HG03060 (cell line): ENCODE results near the gene RELN.

ENCODE experiments used
- ATAC-seq: cut with Tn5 transposase; IDR thresholded peaks from one replicate; pipeline ENCODE4 v1.9.1; 2021; ENCODE audit warnings: low read depth, moderate number of reproducible peaks; ENCODE audit not compliant: unreplicated experiment

The RELN gene

DNA sequence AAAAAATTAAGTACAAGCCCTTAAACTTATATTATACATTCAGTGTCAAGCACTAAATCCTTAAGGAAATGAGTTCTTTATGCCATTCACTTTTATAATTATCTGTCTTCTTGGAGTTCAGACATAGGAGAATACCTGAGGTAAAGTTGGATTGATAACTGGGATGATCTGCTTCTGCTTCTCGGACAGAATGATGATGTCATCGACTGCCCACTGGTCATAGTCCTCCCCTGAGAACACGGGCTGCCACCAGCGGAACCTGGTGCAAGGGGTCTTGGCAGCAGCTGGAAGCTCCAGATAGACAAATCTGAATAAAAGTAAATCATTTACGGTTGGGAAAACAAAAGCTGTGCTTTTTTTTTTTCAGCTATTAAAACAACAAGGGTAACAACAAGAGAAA is 395.3 kb downstream of the RELN start:
- no peak for ATAC-seq

- ATAC-seq, result no peak
These were observed 395.8 kb downstream of the RELN start for GRCh38 chr7:103593691-103594090.

GRCh38 chr7:103592844-103593243 is 396.6 kb downstream of the RELN start:
- ATAC-seq, result no peak

GRCh38 chr7:103592187-103592586 is 397.3 kb downstream of the RELN start:
- no peak for ATAC-seq

- no peak for ATAC-seq
These were observed 409.4 kb downstream of the RELN start for GRCh38 chr7:103580031-103580430.

DNA sequence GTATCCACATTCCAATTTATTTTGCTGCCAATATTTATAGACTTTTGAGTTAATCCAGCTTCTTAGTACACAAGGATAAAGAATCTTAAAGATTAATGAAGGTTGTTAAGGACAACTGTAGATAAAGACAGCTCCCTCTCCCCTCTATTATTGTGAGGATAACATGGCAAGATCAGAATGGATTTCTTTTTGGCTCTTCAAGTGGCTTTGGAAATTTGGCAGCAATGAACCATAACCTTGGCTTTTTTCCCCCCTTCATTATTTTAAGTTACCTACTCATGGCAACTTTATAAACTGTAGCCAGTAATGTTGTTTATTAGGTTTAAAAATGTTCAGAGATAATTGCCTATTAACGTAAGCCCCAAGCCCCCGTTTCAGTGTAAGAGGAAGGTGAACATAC is 412.4 kb downstream of the RELN start:
- ATAC-seq, result no peak

- no peak for ATAC-seq
These were observed 412.8 kb downstream of the RELN start for GRCh38 chr7:103576641-103577040.

- ATAC-seq, result no peak
These were observed 414.9 kb downstream of the RELN start for GRCh38 chr7:103574576-103574975.

DNA sequence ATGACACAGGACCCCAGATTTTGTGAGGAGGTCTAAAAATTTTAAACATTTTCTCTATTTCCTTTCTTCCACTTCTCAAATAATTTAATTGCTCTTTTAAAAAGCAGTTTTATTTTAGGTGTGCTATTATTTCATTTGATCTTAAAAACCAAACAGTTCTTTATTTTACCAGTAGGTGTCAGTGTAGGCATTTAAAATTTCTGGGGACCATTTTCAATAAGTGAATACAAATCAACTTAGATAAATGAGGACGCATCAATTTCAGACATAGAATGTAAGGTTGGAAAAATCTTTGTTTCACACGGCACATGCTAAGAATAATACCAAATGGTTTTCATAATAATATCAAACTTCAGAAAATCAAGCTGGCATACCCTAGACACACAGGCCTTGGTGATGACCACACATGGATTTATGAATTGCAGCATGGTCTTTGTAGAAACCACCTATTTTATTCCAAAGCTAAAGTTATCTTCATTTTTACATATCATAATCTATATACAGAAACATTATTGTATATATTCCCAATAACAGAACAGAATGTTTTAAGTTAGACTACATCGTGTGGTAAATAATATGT is 415.9 kb downstream of the RELN start:
- no peak for ATAC-seq

GRCh38 chr7:103571586-103571985 is 417.9 kb downstream of the RELN start:
- no peak for ATAC-seq

- no peak for ATAC-seq
These were observed 419.7 kb downstream of the RELN start for GRCh38 chr7:103569621-103570305.

DNA sequence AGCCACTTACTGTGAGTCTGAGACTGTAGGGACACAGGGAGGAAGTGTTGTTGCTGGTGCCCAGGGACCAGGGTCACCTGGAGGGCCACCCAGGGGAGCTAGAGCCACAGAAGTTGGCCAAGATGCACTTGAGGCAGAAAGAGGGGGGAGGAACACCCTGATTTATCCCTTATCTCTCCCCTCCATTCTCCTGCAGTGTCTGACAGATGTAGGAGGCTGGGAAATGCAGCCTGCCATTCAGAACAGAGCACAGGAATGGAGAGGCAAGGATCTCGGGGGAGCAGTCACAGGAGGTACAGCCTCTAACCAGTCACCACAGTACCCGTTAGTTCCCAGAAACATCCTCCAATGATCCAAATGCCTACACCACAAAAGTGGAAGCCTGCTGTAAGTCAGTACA is 425.0 kb downstream of the RELN start:
- no peak for ATAC-seq

- no peak for ATAC-seq
These were observed 429.3 kb downstream of the RELN start for GRCh38 chr7:103560136-103560535.

DNA sequence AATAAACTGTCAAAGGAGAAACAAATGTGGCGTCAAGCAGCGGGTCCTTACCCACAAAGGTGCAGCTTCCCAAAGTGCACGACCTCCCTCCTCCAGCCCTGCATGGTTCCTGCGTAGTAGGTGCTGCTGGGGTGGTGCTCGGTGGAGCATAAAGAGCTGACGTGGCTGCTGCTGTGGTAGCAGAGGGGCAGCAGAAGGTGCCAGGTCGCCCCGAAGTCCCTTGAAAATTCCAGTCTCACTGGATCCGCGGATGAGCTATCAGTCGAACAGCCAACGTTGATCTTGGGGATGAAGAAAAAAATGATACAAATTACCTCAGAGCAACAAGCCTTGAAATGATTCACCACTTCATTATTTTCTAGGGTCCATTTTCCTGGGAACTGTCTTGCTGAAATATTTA is 438.4 kb downstream of the RELN start:
- ATAC-seq, result no peak

DNA sequence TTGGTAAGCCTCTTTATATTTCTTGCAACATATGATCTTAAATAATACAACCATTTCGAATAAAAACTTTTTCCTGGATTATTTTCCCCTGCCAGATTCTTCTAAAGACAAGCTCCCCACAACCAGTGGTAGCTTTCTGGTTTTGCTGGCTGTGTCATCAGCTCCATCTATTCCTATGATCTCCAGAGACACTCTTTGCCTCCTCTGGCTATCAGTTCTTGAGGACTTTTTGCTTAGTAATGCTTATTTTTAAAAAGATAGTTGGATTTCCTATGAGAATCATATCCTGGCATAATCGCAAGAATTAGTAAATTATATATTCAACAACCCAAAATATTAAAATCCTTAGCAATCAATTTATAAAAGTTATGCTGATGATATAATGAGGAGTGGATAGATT is 439.7 kb downstream of the RELN start:
- no peak for ATAC-seq

DNA sequence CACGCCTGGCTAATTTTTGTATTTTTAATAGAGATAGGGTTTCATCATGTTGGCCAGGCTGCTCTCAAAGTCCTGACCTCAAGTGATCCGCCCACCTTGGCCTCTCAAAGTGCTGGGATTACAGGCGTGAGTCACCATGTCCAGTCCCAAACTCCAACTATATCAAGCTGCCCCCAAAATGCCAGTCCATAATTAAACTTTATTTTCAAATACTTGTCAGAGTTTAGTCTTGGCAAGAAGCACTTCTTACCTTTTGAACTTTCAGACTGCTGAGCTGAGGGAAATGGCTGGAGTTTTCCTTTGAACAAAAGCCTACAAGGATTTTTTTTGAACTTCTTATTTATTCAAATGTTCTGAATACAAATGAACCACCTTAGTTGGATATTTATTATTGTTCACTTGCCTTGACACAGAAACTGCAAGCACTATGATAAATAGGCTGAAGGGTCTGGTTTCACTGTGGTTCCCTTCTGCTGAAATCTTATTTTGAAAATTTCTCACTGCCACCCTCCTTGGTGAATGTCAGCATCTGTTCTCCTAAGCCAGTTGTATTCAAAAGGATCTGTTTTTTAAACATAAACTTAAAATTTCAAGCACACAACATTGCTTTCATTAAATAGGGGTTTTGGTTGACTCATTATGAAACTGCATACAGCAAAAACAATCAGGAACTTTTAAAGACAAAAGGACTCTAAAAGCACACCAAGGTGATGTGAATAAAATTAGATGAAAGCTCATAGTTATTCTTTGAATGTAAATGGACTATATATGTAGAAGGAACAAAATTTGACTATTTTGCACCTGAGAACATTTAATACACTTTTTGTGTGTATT is 441.8 kb downstream of the RELN start:
- ATAC-seq, result no peak

DNA sequence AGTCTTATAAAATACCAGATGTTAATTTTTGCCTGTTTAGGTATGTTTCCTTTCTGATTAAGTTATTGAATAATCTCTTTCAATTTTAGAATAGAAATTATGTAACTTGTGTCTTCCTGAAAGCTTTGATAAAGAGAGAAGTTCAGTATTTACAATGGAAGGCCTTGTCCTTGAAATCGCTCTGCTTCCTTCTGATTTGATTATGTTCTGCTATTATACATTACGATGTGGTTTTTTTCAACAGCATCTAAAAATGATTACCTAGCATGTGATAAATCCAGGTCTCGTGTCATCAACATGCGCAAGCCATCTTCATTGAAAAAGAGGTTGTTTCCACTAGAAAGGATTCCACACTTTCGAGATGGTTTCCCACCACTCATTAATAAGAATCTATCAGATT is 447.0 kb downstream of the RELN start:
- no peak for ATAC-seq

DNA sequence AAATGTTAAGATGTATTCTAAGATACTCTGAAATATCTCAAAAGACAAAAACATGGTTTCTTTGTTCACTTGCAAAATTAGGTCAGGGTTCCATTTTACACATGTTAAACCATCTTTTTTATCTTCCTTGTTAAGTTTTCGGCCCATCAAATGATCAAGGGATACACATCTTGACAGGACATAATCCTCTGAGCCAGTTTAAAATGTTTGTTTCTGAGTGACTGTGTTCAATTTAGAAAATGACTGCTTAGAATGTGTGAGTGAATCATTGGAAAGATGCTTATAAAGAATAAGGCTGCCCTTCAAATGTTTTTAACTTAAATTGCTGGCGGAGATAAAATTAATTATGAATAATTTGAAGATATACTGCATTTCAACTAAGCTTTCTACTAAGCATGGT is 447.5 kb downstream of the RELN start:
- no peak for ATAC-seq

DNA sequence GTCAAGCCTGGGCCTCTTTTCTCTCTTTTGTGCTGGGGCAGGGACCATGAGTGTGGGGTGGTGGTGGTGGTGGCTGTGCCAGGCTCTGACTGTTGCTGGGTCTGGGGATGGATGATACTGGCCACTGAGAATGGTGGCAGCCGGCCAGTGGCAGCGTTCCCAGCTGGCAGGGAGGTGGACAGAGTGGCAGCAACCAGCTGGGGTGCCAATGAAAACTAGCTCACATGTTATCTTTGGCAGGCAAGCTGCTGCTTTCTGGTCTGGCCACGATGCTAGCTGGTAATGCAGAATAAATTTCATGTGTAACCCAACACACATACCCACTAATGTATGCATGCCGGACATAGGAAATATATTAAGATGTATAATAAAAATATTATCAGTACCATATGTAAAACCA is 448.4 kb downstream of the RELN start:
- ATAC-seq, result no peak

GRCh38 chr7:103540338-103540737 is 449.1 kb downstream of the RELN start:
- no peak for ATAC-seq

DNA sequence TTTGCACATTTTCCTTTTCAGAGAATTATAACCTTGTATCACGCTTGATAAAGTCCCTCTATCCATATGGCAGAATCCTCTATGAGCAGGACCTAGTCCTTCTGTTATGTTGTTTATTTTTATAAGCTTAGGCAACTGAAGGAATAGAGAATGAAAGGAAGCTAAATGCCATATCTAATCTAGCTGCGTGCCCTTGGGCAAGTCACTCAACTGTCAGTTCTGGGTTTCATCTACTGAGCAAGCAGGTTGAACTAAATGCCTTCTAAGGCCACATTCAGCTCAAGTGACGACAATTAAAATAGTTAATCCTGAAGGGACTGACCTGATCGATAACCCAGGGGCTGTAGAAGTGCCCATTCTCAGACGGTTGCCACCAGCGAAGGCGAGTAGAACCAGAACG is 449.6 kb downstream of the RELN start:
- ATAC-seq, result no peak
